SU-DHL-6 (cell line): ENCODE data around the gene CTNND2.

Experiments used
- EZH2phosphoT487 ChIP-seq: fragments of 200-600 bp; sonication (generic), shearing (Covaris generic); conservative IDR thresholded peaks from 2 replicates; pipeline ENCODE4 v1.6.1; 2018; ENCODE audit warnings: mild to moderate bottlenecking, antibody characterized with exemption, low read length, moderate library complexity, mixed read lengths
- TF ChIP-seq, protein P1 (sequence below): fragments of 200-600 bp; sonication (generic); IDR thresholded peaks from one replicate; pipeline ENCODE4 v1.5.1; 2017; ENCODE audit warnings: antibody characterized with exemption, mild to moderate bottlenecking, low read length, moderate library complexity; ENCODE audit not compliant: insufficient read depth, poor library complexity, severe bottlenecking

DNA sequence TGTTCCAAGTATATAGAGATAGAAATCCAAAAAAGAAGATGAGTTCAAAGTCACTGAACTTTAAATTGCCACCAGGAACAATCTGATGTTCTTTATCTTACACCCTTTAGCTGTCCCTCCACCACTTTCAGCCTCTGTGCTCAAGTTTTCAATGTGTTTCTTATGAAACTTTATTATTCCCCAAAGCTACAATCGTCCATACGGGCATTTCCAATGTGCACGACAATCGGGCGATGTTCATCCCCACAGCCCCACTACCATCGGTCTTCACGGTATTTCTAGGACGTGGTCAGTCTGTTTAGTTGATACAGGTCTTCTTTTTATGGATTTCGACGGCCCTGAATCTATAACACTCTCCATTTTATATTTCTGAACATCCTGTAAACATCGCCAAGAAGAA is 904.5 kb downstream of the CTNND2 start:
- TF ChIP-seq, protein P1, sequence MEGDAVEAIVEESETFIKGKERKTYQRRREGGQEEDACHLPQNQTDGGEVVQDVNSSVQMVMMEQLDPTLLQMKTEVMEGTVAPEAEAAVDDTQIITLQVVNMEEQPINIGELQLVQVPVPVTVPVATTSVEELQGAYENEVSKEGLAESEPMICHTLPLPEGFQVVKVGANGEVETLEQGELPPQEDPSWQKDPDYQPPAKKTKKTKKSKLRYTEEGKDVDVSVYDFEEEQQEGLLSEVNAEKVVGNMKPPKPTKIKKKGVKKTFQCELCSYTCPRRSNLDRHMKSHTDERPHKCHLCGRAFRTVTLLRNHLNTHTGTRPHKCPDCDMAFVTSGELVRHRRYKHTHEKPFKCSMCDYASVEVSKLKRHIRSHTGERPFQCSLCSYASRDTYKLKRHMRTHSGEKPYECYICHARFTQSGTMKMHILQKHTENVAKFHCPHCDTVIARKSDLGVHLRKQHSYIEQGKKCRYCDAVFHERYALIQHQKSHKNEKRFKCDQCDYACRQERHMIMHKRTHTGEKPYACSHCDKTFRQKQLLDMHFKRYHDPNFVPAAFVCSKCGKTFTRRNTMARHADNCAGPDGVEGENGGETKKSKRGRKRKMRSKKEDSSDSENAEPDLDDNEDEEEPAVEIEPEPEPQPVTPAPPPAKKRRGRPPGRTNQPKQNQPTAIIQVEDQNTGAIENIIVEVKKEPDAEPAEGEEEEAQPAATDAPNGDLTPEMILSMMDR: no peak
- TF ChIP-seq EZH2phosphoT487: no peak
